DMS 273 (cell line): ENCODE data around the gene BRD4.

Experiments
- DNase-seq: peaks from one replicate; lab custom pipeline; 2025; ENCODE audit not compliant: unreplicated experiment; lab: John Stamatoyannopoulos, UW

Gene BRD4

GRCh38 chr19:15250640-15250993 is 81.7 kb downstream of the BRD4 start:
- no peak for DNase-seq

GRCh38 chr19:15249972-15250639 is 82.2 kb downstream of the BRD4 start:
- DNase-seq = no peak

- DNase-seq = no peak
Measured at GRCh38 chr19:15249528-15249874, 82.8 kb downstream of the BRD4 start.

DNA sequence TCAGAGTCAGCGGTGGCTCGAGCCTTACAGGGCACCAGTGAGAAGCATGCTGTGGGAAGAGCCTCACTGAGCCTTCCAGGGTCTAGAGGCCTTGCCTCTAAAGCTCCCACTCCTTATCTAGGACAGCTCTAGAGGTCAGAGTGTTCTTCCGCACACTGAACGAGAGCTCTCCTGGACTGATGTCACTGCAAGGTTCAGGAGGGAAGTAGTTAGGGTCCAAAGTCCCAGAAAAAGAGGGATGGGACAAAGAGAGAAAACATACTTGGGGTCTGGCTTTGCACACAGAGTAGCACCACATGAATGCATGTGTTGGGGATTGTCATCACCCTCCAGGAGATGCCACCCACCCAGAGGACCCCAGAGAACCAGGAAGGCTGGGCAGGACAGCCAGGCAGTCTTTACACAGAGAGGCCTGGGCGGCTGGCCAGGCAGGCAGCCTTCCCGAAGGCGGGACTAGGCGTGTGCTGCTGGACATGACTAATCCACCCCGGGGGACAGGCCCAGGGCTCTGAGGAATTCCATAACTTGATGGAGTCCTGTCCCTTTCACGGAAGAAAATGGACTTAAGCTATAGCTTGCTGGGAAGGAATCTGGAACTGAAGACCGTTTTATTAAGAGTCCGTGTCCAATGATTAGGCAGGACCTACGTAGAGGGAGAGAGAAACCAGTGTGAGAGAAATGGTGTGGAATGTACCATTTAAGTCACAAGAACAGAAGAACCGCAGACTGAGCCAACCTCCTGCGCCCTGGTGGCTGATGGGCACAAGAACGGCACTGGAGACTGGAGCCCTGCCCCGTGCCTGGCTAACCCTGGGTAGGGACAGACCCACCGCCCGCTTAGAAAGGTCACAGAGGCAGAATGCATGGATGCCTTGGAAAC is 83.5 kb downstream of the BRD4 start:
- DNase-seq = no peak

DNA sequence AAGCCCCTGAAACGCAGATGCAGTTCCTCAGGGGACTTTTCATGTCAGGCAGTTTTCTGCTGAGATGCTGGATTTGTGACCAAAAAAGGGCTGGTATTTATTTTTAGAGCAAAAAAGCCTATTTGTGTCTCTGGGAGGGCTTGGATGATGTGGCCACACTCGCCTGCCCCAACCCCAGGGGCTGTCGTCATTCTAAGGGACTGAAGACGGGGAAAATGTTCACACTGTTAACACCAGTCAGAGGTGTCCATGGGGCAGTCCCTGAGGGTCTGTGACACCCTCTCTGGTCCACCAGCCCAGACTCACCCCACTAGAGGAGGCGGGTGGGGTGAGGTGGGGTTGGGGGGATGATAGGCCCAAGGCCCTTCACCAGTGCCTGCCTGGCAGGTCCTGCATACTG is 84.2 kb downstream of the BRD4 start:
- no peak for DNase-seq

DNA sequence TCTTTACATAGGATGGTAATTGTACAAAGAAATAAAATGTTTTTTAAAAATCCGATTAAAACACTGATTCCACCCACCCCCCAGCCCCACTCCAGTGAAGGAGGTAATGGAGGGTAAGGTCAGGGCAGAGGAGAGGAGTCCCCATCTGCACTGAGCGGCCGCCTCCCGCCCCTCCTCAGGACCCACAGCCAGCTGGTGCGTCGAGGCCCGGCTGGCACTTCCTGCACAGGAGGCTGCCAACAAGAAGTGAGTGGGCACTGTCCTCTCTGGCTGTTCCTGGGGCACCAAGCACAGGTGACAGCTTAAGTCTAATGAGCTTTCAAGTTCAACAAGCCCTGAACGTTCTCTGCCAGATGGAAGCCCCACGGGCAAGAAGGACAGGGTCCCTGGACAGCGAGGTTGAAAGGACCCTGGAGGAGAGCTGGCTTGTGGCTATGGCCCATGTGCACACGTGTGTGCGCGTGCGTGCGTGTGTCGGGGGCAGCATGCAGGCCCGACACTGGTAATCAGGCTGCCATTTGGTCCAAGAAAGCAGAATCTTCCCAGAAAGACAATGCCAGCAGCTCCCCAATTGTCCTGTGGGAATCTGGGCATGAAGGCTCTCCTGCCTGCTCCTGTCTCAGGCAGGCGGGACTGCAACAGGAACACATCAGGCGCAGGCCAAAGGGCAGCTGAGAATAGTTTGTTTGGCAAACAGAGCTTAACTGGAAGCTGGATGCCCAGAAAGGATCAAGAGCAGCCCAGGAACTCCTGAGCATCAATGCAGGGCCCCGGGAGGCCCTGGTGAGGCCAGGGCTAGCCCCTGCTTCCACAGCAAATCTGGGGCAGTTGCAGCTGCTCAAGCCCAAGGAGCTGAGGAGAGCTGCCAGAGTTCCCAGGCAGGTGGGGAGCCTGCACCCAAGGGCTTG is 85.0 kb downstream of the BRD4 start:
- DNase-seq = peak; percentile 26

- DNase-seq = no peak
Measured at GRCh38 chr19:15246198-15246481, 86.2 kb downstream of the BRD4 start.

DNA sequence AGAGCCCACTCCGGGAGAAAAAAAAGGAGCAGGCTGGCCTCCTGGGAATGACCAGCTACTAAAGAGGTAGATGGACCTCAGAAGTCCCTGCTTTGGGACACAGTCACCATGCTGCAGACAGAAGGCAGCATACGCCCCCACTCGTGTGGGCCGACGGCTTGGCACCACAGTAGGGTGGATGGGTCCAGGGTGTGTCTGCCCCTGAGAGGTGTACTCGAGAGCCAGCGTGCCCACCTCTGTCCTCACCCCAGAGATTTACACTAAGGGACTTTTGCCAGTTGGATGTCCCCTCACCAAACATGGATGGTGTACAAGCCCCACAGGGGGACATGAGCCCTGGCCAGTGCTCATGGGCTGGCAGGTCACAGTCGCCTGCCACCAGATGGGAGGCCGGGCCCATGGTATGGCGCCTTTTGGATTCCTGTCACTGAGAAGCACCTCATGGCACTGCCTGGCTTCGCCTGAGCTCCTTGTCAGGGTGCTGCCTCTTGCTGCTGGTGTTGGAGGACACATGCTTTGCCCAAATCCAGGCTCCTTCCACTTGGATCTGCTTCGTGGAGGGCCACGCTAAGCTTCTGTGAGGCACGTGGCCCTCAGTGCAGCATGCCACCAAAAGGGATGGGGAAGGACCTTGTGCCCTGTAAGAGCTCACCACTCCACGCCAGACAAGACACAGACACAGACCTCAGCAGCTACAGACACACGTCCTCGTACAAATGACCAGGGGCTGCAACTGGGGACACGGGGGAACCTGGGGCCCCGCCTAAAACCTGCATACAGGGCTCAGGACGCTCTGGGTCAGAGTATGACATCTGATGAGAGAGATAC is 86.8 kb downstream of the BRD4 start:
- no peak for DNase-seq

DNA sequence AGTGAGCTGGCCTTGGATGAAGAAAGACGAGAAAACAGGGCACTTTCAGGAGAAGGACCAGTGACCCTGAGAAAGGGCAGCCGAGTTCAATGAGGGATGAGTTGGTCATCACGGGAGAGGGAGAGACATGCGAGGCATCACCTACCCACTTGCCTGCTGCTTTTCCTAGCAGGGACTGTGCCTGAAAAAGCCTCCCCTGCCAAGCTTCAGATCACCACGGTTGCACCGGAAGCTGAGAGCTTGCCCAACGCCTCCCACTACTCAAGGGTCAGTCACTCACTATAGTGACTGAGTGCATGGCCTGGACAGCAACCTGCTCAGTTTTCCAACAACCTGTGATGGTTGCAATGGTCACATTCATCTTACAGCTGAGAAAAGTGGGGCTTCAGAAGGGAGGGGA is 87.5 kb downstream of the BRD4 start:
- DNase-seq = no peak

- no peak for DNase-seq
Measured at GRCh38 chr19:15244106-15244803, 88.1 kb downstream of the BRD4 start.

GRCh38 chr19:15243236-15243957 is 88.9 kb downstream of the BRD4 start:
- DNase-seq = no peak

- peak; percentile 81 for DNase-seq
Measured at GRCh38 chr19:15241259-15241910, 91.0 kb downstream of the BRD4 start.

DNA sequence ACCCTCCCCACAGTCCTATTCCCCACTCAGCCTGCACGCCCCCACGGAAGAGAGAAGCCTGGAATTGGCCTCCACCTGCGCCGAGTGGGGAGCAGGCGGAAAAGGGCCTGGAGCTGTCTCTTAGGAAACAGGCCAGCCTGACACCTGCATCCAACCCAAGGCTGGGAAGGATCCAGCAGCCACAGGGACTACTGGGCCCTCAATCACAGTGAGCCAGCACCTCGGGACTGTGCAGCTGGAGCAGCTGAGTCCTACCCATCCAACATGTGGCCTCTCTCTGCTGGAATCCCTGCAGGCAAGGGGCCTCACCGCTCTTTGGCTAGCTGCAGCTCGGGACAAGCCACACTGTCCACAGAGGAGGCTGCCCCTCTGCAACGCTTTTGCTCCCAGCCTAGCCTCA is 91.8 kb downstream of the BRD4 start:
- DNase-seq = no peak

DNA sequence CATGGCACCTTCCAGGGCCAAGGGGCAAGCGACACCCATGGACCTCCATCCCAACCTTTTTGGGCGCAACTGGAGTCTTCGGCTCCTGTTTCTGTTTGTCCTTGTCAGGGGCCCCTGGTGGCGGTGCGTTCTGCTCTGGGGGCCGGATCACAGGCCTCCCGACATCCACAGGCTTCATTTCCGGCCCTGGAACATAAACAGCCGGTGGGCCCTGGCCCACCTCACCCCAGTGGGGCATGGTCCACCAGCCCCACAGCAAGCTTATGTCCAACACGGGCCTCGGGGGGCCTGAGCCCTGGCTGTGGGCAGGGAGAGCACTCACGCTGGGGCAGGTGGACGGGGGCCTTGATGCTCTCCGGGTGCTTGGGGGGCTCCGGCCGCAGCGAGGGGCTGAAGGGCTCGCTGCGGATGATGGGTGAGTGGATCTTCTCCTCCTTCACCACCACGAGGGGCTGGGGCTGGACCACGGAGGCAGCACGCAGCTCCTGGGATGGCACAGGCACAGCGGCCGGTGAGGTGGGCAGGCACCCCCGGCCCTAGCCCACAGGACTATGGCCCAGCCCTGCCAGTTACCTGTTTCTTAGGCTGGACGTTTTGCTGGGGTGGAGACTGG is 92.9 kb downstream of the BRD4 start:
- DNase-seq = no peak

GRCh38 chr19:15238639-15239155 is 93.6 kb downstream of the BRD4 start:
- DNase-seq = no peak

DNA sequence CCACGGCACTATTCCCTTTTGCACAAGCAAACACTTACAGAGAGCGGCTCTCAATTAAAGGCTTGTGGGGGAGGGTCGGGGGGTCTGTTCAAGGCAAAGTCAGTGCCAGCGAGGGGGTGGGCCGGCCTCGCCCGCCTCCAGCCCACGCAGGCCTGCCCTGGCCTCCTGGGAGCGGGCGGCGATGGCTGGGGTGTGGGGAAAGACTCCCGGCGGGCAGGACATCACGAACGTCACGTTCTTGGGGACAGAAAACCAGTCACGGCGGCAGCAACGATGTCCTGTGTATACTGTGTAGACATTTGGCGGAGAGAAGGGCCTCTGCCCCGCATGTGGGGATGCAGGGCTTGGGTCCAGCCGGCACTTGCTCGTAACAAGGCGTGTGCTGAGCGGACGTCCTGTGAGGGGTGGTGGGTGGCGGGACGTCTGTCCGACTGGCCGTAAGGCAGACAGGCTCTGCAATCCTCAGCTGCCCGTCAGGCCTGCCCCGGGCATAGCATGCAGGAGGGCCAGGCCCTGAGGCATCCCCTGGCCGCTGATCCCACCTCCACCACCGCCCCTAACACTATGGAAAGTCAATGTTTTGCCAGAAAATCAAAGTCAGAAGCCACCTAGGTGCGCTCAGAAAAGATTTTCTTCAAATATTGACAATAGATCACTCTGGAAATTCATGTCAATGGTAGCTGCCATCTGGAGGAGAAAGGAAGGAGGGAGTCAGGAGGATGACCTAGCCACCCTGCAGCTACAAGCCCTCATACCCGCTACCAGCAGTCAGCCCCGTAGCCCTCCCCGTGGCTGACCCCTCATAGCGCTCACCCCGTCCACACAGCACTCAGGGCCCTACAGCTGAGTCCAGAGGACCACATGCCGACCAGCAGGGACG is 94.3 kb downstream of the BRD4 start:
- DNase-seq = no peak

DNA sequence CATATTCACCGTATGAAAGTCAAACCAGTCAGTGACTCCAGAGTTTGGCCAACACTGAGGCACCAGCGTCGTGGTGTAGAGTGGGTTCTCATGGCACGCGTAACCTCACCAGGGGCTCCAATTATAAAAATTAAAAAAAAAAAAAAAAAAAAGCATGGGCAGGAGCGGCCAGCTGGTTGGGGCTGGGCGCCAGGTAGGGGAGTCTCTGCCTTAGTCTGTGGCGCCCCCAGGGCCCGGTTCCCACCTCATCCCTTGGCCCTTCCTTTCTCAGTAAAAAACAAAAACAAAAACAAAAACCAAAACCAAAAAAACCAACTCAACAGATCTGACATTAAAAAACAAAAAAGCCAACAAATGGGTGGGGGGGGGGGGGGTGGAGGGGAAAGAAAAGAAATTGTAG is 95.5 kb downstream of the BRD4 start:
- no peak for DNase-seq

GRCh38 chr19:15235781-15236180 is 96.6 kb downstream of the BRD4 start:
- DNase-seq = no peak
